H9 (cell line): Measurements from ENCODE around the gene ADAMTSL5. TPM values are rescaled to one million over a fixed set of nuclear protein-coding genes. Genes with fewer than 3 reads are reported as not detected.

Experiments
- DNase-seq: peaks from one replicate; pipeline ENCODE4 v3.0.0-alpha.2; 2017
- H2AFZ ChIP-seq: one replicate; pipeline ENCODE4 v1.6.1; 2013; ENCODE audit warnings: mild to moderate bottlenecking, low read length, control low read depth, moderate library complexity
- H2AK5ac ChIP-seq: 2 replicates; pipeline ENCODE4 v1.6.1; 2013; ENCODE audit warnings: low read length, control low read depth, mixed read lengths; ENCODE audit not compliant: insufficient read length
- H2BK120ac ChIP-seq: one replicate; pipeline ENCODE4 v1.6.1; 2013; ENCODE audit warnings: low read depth, mild to moderate bottlenecking, low read length, control low read depth, inconsistent platforms; ENCODE audit not compliant: poor library complexity, severe bottlenecking
- H2BK12ac ChIP-seq: 2 replicates; pipeline ENCODE4 v1.6.1; 2013; ENCODE audit warnings: low read length, control low read depth, mixed read lengths, low read depth; ENCODE audit not compliant: insufficient read length
- H2BK15ac ChIP-seq: 2 replicates; pipeline ENCODE4 v1.6.1; 2013; ENCODE audit warnings: low read depth, low read length, control low read depth
- H2BK20ac ChIP-seq: one replicate; pipeline ENCODE4 v1.6.1; 2013; ENCODE audit warnings: low read depth, mild to moderate bottlenecking, low read length, control low read depth, inconsistent platforms; ENCODE audit not compliant: poor library complexity, severe bottlenecking
- H2BK5ac ChIP-seq: 2 replicates; pipeline ENCODE4 v1.6.1; 2013; ENCODE audit warnings: low read length, control low read depth, mixed read lengths; ENCODE audit not compliant: insufficient read length
- H3K14ac ChIP-seq: 2 replicates; pipeline ENCODE4 v1.6.1; 2013; ENCODE audit warnings: low read length, control low read depth; ENCODE audit not compliant: insufficient read depth
- H3K18ac ChIP-seq: 2 replicates; pipeline ENCODE4 v1.6.1; 2013; ENCODE audit warnings: low read depth, mild to moderate bottlenecking, mixed read lengths, low read length, control low read depth; ENCODE audit not compliant: insufficient read length
- H3K23ac ChIP-seq: 2 replicates; pipeline ENCODE4 v1.6.1; 2013; ENCODE audit warnings: low read length, control low read depth, mixed read lengths, low read depth; ENCODE audit not compliant: insufficient read length
- H3K23me2 ChIP-seq: 2 replicates; pipeline ENCODE4 v1.6.1; 2013; ENCODE audit warnings: low read depth, mild to moderate bottlenecking, mixed read lengths, low read length, control low read depth; ENCODE audit not compliant: insufficient read length, poor library complexity, severe bottlenecking
- H3K27ac ChIP-seq: 2 replicates; pipeline ENCODE4 v1.5.1; 2013; ENCODE audit warnings: low read length, control low read depth, mixed read lengths, low read depth; ENCODE audit not compliant: insufficient read length
- H3K27me3 ChIP-seq: 2 replicates; pipeline ENCODE4 v1.6.1; 2013; ENCODE audit warnings: low read length, control low read depth, inconsistent platforms; ENCODE audit not compliant: insufficient read depth
- H3K4ac ChIP-seq: 2 replicates; pipeline ENCODE4 v1.6.1; 2013; ENCODE audit warnings: low read depth, mild to moderate bottlenecking, control low read depth, inconsistent platforms, low read length, moderate library complexity
- H3K4me1 ChIP-seq: 2 replicates; pipeline ENCODE4 v1.6.1; 2013; ENCODE audit warnings: low read length, control low read depth, inconsistent platforms; ENCODE audit not compliant: insufficient read depth
- H3K4me2 ChIP-seq: 2 replicates; pipeline ENCODE4 v1.6.1; 2013; ENCODE audit warnings: low read length, control low read depth, mixed read lengths; ENCODE audit not compliant: insufficient read length, insufficient read depth
- H3K56ac ChIP-seq: 2 replicates; pipeline ENCODE4 v1.6.1; 2013; ENCODE audit warnings: low read depth, mild to moderate bottlenecking, mixed read lengths, low read length, control low read depth; ENCODE audit not compliant: insufficient read length
- H3K79me1 ChIP-seq: 2 replicates; pipeline ENCODE4 v1.6.1; 2013; ENCODE audit warnings: low read depth, mild to moderate bottlenecking, moderate library complexity, low read length, control low read depth, inconsistent platforms; ENCODE audit not compliant: insufficient read depth, poor library complexity, severe bottlenecking
- H3K79me2 ChIP-seq: 2 replicates; pipeline ENCODE4 v1.6.1; 2013; ENCODE audit warnings: low read length, control low read depth, inconsistent platforms; ENCODE audit not compliant: insufficient read depth
- H3K9ac ChIP-seq: 2 replicates; pipeline ENCODE4 v1.6.1; 2013; ENCODE audit warnings: low read length, control low read depth, mixed read lengths; ENCODE audit not compliant: insufficient read length; ENCODE audit errors: extremely low read depth
- H3K9me3 ChIP-seq: one replicate; pipeline ENCODE4 v1.6.1; 2013; ENCODE audit warnings: low read depth, low read length, inconsistent platforms; ENCODE audit not compliant: control insufficient read depth
- H3T11ph ChIP-seq: one replicate; pipeline ENCODE4 v1.6.1; 2013; ENCODE audit warnings: mild to moderate bottlenecking, low read length, control low read depth, inconsistent platforms
- H4K20me1 ChIP-seq: one replicate; pipeline ENCODE4 v1.6.1; 2013; ENCODE audit not compliant: control insufficient read depth, insufficient read length, insufficient read depth
- H4K5ac ChIP-seq: 2 replicates; pipeline ENCODE4 v1.6.1; 2013; ENCODE audit warnings: low read depth, mild to moderate bottlenecking, mixed read lengths, low read length, control low read depth; ENCODE audit not compliant: insufficient read length
- H4K8ac ChIP-seq: replicated peaks from 2 replicates; pipeline ENCODE4 v1.6.1; 2013; ENCODE audit warnings: low read length, control low read depth, mixed read lengths, low read depth; ENCODE audit not compliant: insufficient read length
- H4K91ac ChIP-seq: 2 replicates; pipeline ENCODE4 v1.6.1; 2013; ENCODE audit warnings: low read depth, mild to moderate bottlenecking, moderate library complexity, mixed read lengths, low read length, control low read depth; ENCODE audit not compliant: insufficient read length
- H3K27ac Mint-ChIP-seq, 3 experiments: 2 replicates in 2 of 3; 3 replicates in 1 of 3; pipeline ENCODE4 v1.8.0; 2020 to 2021; ENCODE audit warnings: mixed read lengths in 3 of 3, mild to moderate bottlenecking in 1 of 3, moderate library complexity in 1 of 3
- H3K27me3 Mint-ChIP-seq: 2 replicates; pipeline ENCODE4 v1.8.0; 2021; ENCODE audit warnings: low read depth, mild to moderate bottlenecking, moderate library complexity, mixed read lengths
- H3K36me3 Mint-ChIP-seq, 3 experiments: 2 replicates in 2 of 3; 3 replicates in 1 of 3; pipeline ENCODE4 v1.8.0; 2020 to 2021; ENCODE audit warnings: low read depth in 3 of 3, mixed read lengths in 3 of 3; ENCODE audit not compliant: insufficient read depth in 1 of 3
- H3K4me1 Mint-ChIP-seq, 2 experiments: 2 replicates each; pipeline ENCODE4 v1.8.0; 2020; ENCODE audit warnings: mixed read lengths in 2 of 2
- H3K4me3 Mint-ChIP-seq, 2 experiments: 2 replicates in 1 of 2; 3 replicates in 1 of 2; pipeline ENCODE4 v1.8.0; 2020 to 2021; ENCODE audit warnings: mild to moderate bottlenecking in 2 of 2, mixed read lengths in 2 of 2, moderate library complexity in 1 of 2
- H3K9me3 Mint-ChIP-seq, 2 experiments: 2 replicates in 1 of 2; 3 replicates in 1 of 2; pipeline ENCODE4 v1.8.0; 2020; ENCODE audit warnings: mild to moderate bottlenecking in 2 of 2, mixed read lengths in 2 of 2, moderate library complexity in 1 of 2
- CTCF ChIP-seq: fragments of 200-600 bp; sonication (generic); conservative IDR thresholded peaks from 3 replicates; pipeline ENCODE4 v1.8.0; 2021; ENCODE audit warnings: antibody characterized with exemption, mild to moderate bottlenecking
- WGBS: extraction: QIAGEN DNeasy Blood & Tissue Kit; methylation state at CpG from one replicate; pipeline ENCODE4 v1.1.7; 2013; ENCODE audit warnings: missing lambda C conversion rate, low lambda C conversion rate, mixed read lengths; ENCODE audit not compliant: insufficient read length; ENCODE audit errors: extremely low coverage; 5-methylcytosine and 5-hydroxymethylcytosine counted together
- total RNA-seq: library from RNA; stranded (reverse); gene quantifications from 2 replicates; pipeline ENCODE4 v1.2.1, GENCODE V29; 2021

ADAMTSL5 gene
- total RNA-seq, 1 experiment from 2014 or later, result 1.5 TPM

- H3K23me2 ChIP-seq, result no peaks in the 10 kb centered on the region
- Mint-ChIP-seq H3K4me3 (no peak overlapping the region), H3K9me3 (peaks cover 0 to 8% of the 10 kb centered on the region in 2 experiments; a peak in 1 of 5 replicates), H3K4me1 (peaks cover 5 to 8% of the 10 kb centered on the region in 2 experiments), H3K36me3 (no peaks in the 10 kb centered on the region), H3K27ac (no peak overlapping the region), H3K27me3 (peaks cover 75% of the 10 kb centered on the region)
- H2AFZ ChIP-seq, result no peak overlapping the region
- no peak overlapping the region for H2BK5ac ChIP-seq
- H3K4ac ChIP-seq, result no peak overlapping the region
- no peak overlapping the region for H2BK20ac ChIP-seq
- H2BK120ac ChIP-seq, result no peak overlapping the region
- no peak for DNase-seq
- no peak for TF ChIP-seq CTCF
- H4K8ac ChIP-seq, result no peak overlapping the region
- no peak overlapping the region for H3K27ac ChIP-seq
- no peaks in the 10 kb centered on the region for H3K4me1 ChIP-seq
- no CpG with 5 or more reads among the region's 14 CpGs for WGBS
- H2AK5ac ChIP-seq, result no peak overlapping the region
- H3K56ac ChIP-seq, result no peak overlapping the region
- no peak overlapping the region for H3K23ac ChIP-seq
- no peaks in the 10 kb centered on the region for H4K20me1 ChIP-seq
- no peaks in the 10 kb centered on the region for H3K9me3 ChIP-seq
- no peak overlapping the region for H2BK12ac ChIP-seq
- H3K14ac ChIP-seq, result no peak overlapping the region; the same call in 1 of the 2 replicates
- H3T11ph ChIP-seq, result no peak overlapping the region
- H3K18ac ChIP-seq, result no peak overlapping the region
- H3K79me1 ChIP-seq, result no peaks in the 10 kb centered on the region
- H4K5ac ChIP-seq, result no peak overlapping the region
- no peak overlapping the region for H3K9ac ChIP-seq
- H4K91ac ChIP-seq, result no peak overlapping the region
- no peaks in the 10 kb centered on the region for H3K27me3 ChIP-seq
- no peaks in the 10 kb centered on the region for H3K79me2 ChIP-seq
- no peak overlapping the region for H3K4me2 ChIP-seq
- H2BK15ac ChIP-seq, result no peak overlapping the region
Observed at GRCh38 chr19:1514986-1515721, 2.3 kb upstream of the ADAMTSL5 start.
